Measurements from ENCODE around the gene ALG2. TPM values are rescaled to one million over a fixed set of nuclear protein-coding genes. Genes with fewer than 3 reads are reported as not detected.
A peak's percentile ranks its signal among the peaks of the same experiment; 100 is the strongest.

ALG2 gene
- total RNA-seq, 2 experiments from 2014 or later: 22.8 to 31.1 TPM

DNA sequence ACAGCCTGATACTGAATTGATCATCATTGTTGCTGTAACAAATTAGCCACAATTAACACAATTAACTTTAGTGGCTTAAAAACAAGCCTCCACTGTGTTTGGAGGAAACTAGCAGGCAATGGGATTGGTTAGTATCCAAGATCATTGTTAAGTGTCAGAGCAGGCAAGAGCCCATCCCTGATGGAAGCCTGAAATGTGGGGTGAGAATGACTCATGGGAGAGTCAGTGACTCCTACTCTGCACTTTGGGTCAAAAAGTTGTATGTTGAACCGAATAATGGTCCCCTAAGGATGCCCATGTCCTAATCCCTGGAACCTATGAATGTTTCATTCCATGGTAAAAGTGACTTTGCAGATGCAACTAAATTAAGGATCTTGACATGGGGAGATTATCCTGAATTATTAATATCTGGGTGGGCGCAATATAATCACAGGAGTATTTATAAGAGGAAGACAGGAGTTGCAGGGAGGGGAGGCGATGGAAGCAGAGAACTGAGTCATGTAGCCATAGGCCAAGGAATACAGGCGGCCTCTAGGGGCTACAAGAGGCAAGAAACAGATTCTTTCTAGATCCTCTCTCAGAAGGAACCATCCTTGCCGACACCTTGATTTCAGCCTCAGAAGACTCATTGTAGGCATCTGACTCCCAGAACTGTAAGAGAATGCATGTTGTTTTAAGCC lies 28.8 kb downstream of the ALG2 start:
- intact Hi-C loops (cut with DNase I, micrococcal nuclease): no loop called here
- ChIA-PET CTCF (interaction anchor here (1.0 to 1.6 kb wide), 2 partner anchors 8 to 618 kb away, joined by 3 to 7 read pairs; no protein-coding TSS in a partner anchor), POLR2A (no interaction called here)
- Mint-ChIP-seq H3K9me3 (ENCODE audit: low read depth) (no peaks in the 10 kb centered on the region), H3K36me3 (ENCODE audit: low read depth) (no peaks in the 10 kb centered on the region), H3K27ac (no peak overlapping the region), H3K27me3 (peaks cover 11% of the 10 kb centered on the region), H3K4me3 (no peak overlapping the region), H3K4me1 (peaks cover 4% of the 10 kb centered on the region)
- DNase-seq (no peak), ATAC-seq (no peak)

DNA sequence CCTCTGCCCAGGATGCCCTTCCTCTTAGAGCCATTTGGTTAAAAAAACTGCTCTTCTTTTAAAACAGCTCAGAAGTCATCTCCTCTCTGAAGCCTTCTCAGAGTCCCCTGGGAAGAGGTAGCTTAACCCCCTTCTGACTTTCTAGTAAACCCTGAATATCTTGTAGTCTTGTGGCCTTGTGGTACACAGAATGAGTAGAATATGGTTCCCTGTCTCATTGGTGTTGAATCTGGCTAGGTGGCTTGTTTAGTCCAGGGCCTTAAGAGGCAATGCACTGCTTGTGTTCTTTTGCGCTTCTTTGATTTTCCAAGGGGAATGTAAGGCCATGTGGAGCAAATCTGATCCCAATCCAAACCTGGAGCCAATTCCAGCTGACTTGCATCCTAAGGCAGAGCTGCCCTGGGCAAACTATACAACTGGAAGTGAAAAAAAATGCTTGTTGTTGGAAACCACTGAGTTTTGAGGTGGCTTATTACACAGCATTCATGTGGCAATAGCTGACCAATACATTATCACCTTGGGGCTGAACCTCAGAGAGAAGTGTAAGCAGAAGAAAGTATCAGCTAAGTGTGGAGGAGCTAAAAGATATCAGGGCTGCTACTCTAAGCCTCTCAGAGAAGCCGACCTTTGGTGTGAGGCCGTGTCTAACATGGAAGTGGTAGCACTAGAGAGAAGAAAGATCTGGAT lies 31.0 kb downstream of the ALG2 start:
- Mint-ChIP-seq H3K27me3 (peaks cover 11% of the 10 kb centered on the region), H3K27ac (no peak overlapping the region), H3K36me3 (ENCODE audit: low read depth) (no peaks in the 10 kb centered on the region), H3K4me3 (no peak overlapping the region), H3K9me3 (ENCODE audit: low read depth) (no peaks in the 10 kb centered on the region), H3K4me1 (peaks cover 4% of the 10 kb centered on the region)
- intact Hi-C loops (cut with DNase I, micrococcal nuclease): no loop called here
- CTCF ChIA-PET: no interaction called here
- POLR2A ChIA-PET: no interaction called here
- no peak for DNase-seq
- ATAC-seq: no peak

DNA sequence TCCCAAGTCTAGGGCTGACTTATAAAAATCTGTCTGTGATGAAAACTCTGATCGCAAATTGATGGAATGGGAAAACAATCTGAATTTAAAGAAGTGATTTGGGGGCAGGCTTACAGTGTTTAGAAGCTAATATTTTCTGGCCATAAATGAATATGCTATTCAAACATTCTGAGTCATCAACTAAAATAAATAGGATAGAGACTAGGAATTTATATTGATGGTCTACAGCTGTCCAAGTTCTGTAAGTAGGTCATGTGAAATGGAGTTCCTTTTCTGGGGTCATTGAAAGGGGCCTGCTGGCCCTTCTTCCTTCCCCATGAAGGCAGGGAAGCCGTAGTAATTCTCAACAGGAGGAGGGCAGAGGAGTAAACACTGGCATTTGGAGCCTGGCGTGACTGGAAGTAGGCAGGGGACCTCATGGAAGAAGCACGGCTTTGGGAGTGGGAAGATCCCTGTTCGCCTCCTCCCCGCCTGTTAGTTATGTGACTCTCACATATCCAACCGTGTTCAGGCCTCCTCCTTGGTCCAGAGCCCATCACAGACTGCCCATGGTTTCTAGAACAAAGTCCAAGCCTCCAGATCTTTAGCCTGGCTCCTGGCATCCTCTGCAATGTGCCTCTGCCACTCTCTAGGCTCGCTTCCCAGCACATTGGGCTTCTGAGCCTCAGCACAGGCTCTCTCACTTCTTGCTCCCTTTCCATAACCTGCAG lies 31.7 kb downstream of the ALG2 start:
- H3K36me3 Mint-ChIP-seq (ENCODE audit: low read depth): no peaks in the 10 kb centered on the region

DNA sequence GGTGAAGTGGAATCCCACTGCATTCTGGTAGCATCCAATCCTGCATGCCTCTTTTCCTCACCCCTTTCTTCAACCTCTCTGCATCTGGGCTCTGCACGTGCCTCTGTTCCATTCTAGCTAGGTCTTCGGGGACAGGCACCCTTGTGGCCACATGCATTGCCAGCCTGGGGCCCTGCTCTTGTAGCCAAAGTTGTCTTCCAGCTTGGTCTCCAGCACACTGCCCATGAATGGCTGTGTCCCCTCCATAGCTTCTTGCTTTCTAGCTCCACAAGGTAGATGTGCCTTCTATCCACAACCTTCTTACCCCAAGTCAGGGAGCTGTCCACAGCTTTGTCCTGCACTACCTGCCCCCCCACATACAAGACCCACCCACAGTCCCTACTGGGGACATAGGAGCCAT lies 32.6 kb downstream of the ALG2 start:
- ChIA-PET CTCF (interaction anchor here (0.9 kb wide), 1 partner anchor 43 kb away, joined by 3 read pairs; no protein-coding TSS in a partner anchor), POLR2A (no interaction called here)
- H3K4me1 Mint-ChIP-seq: peaks cover 11% of the 10 kb centered on the region
- peaks cover 11% of the 10 kb centered on the region for H3K27me3 Mint-ChIP-seq
- no peak for DNase-seq
- H3K27ac Mint-ChIP-seq: no peak overlapping the region
- H3K4me3 Mint-ChIP-seq: no peak overlapping the region
- no peaks in the 10 kb centered on the region for H3K9me3 Mint-ChIP-seq (ENCODE audit: low read depth)
- no peaks in the 10 kb centered on the region for H3K36me3 Mint-ChIP-seq (ENCODE audit: low read depth)
- no peak for ATAC-seq
- intact Hi-C loops (cut with DNase I, micrococcal nuclease): loop anchor here in 1 of 2 experiments (10.0 kb wide), 1 partner anchor 1246 kb away; no protein-coding TSS in a partner anchor

More for the DNA sequence above, 31.7 kb downstream of the ALG2 start:
- ChIA-PET CTCF (no interaction called here), POLR2A (no interaction called here)
- H3K27me3 Mint-ChIP-seq: peaks cover 11% of the 10 kb centered on the region
- no peak overlapping the region for H3K27ac Mint-ChIP-seq
- DNase-seq: no peak
- H3K9me3 Mint-ChIP-seq (ENCODE audit: low read depth): no peaks in the 10 kb centered on the region
- peaks cover 4% of the 10 kb centered on the region for H3K4me1 Mint-ChIP-seq
- H3K4me3 Mint-ChIP-seq: no peak overlapping the region
- no peak for ATAC-seq
- intact Hi-C loops (cut with DNase I, micrococcal nuclease): loop anchor here in 1 of 2 experiments (10.0 kb wide), 1 partner anchor 1245 kb away; no protein-coding TSS in a partner anchor

DNA sequence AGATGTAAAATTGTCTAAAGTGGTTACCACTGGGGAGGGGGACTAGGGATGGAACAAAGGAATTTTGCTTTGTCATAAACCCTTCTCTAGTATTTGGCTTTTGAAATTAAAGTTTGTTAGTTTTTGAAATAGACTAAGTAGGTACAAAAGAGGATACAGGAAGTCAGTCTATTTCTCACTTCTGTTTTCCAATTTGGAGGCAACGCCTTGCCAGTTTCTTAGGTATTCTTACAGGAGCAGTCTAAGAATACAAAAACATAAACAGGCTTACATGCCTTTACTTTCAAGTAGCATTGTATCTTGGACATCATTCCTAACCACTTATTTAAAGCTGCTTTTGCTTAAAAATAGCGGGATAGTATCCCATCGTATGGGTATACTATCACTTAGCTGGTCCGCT lies 34.4 kb downstream of the ALG2 start:
- CTCF ChIA-PET: interaction anchor here (1.5 to 1.7 kb wide), 2 partner anchors 10 to 25 kb away, joined by 5 to 6 read pairs; no protein-coding TSS in a partner anchor

DNA sequence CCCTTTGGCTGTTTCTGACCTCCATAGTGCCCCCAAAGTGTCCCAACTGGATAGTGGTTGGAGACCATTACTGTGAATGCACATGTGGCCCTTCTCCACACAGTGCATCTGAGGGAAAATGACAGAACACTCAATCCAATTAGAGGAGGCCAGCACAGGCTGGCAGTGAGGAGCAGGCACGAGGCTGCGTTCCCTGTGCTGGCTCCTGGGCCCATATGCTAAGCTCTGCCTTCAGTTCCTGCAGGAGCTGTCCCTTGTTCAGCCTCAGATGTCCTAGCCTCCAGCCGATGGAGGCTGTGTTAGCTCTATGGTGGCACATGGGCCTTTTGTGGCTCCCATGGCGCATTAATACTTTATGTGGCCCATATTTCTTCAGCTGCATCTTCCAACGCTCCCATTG lies 35.8 kb downstream of the ALG2 start:
- Mint-ChIP-seq H3K9me3 (ENCODE audit: low read depth) (no peaks in the 10 kb centered on the region), H3K4me1 (peaks cover 32% of the 10 kb centered on the region), H3K4me3 (no peak overlapping the region), H3K36me3 (ENCODE audit: low read depth) (no peaks in the 10 kb centered on the region), H3K27me3 (peaks cover 7% of the 10 kb centered on the region), H3K27ac (no peak overlapping the region)
- DNase-seq: no peak
- CTCF ChIA-PET: interaction anchor here (0.6 to 2.0 kb wide), 10 partner anchors 11 to 825 kb away, joined by 3 to 6 read pairs (median 4); no protein-coding TSS in a partner anchor
- intact Hi-C loops (cut with DNase I, micrococcal nuclease): loop anchor here in 1 of 2 experiments (2.0 to 10.0 kb wide), 5 partner anchors 23 to 1249 kb away; no protein-coding TSS in a partner anchor
- no peak for ATAC-seq
- POLR2A ChIA-PET: no interaction called here

More for the DNA sequence above, 34.4 kb downstream of the ALG2 start:
- Mint-ChIP-seq H3K27ac (no peak overlapping the region), H3K36me3 (ENCODE audit: low read depth) (no peaks in the 10 kb centered on the region), H3K27me3 (peaks cover 11% of the 10 kb centered on the region), H3K4me3 (no peak overlapping the region), H3K9me3 (ENCODE audit: low read depth) (no peaks in the 10 kb centered on the region), H3K4me1 (peaks cover 20% of the 10 kb centered on the region)
- no peak for ATAC-seq
- no peak for DNase-seq
- POLR2A ChIA-PET: no interaction called here
- intact Hi-C loops (cut with DNase I, micrococcal nuclease): loop anchor here in 1 of 2 experiments (10.0 kb wide), 1 partner anchor 1247 kb away; no protein-coding TSS in a partner anchor

DNA sequence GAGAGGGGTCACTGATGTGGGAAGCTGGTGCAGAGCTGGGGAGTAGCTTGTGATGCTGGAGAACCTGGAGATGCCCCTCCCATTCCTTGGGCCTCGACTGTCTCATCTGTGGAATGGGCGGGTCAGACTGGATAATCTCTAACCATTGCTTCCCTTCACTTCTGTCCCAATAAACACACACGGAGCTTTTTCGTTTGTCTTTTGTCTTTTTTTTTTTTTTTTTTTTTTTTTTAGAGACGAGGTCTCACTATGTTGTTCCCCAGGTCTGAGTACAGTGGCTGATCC lies 36.5 kb downstream of the ALG2 start:
- POLR2A ChIA-PET: no interaction called here
- H3K4me3 Mint-ChIP-seq: no peak overlapping the region
- no peaks in the 10 kb centered on the region for H3K36me3 Mint-ChIP-seq (ENCODE audit: low read depth)
- peaks cover 38% of the 10 kb centered on the region for H3K4me1 Mint-ChIP-seq
- H3K27ac Mint-ChIP-seq: no peak overlapping the region
- DNase-seq (no peak), ATAC-seq (no peak)
- intact Hi-C loops (cut with DNase I, micrococcal nuclease): loop anchor here in 1 of 2 experiments (2.0 to 10.0 kb wide), 5 partner anchors 22 to 1250 kb away; no protein-coding TSS in a partner anchor
- no peaks in the 10 kb centered on the region for H3K9me3 Mint-ChIP-seq (ENCODE audit: low read depth)
- peaks cover 6% of the 10 kb centered on the region for H3K27me3 Mint-ChIP-seq
- CTCF ChIA-PET: interaction anchor here (0.5 to 4.4 kb wide), 27 partner anchors 9 to 1164 kb away, joined by 3 to 22 read pairs (median 3); partner anchors contain the start of gene ALG2

DNA sequence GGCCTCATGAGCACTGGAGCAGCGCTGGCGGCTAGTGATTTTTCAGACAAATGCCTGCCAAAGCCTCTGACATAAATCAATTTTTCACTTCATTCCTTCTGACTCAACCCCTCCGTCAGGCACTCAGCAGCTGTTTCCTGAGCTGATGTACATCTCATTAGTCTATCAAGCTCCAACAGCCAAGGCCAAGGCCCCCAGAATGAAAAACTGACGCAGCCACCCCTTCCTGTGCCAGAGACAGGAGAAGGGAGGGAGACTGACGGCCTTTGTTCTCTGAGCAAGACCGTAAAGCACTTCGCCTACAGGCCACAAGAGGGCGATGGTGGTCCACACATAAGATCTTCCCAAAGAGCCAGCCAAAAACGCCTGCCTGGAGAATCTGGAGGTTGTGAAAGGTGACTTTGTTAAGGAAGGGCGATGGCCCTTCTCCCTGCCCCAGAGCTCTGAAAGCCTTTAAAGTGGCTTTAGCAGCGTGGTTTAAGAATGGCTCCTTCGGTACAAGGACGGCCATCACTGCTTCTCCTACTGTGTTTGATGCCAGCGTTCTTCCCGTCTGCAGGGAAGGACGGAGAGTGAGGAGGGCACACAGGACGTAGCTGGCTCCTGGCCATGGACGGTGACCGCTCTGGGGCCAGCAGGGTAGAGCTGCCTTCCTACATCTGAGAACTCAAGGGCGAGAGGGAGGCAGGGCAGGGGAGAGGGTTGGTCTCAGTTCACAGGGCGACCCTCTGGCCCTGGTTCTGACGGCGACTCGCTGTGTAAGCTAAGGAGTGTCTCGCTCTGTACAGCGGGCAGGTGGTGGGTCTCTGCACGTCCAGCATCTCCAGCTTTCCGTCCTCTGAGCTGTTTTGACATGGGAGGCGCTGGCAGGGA lies 37.0 kb downstream of the ALG2 start:
- Mint-ChIP-seq H3K27me3 (peaks cover 6% of the 10 kb centered on the region), H3K9me3 (ENCODE audit: low read depth) (no peaks in the 10 kb centered on the region), H3K36me3 (ENCODE audit: low read depth) (no peaks in the 10 kb centered on the region), H3K4me1 (peaks cover 42% of the 10 kb centered on the region), H3K4me3 (no peak overlapping the region), H3K27ac (peak overlapping the region; percentile 33)
- ATAC-seq (peak; percentile 89), DNase-seq (peak; percentile 88)
- CTCF ChIA-PET: interaction anchor here (0.5 to 4.4 kb wide), 42 partner anchors 8 to 1165 kb away, joined by 3 to 22 read pairs (median 3); partner anchors contain the start of gene ALG2
- intact Hi-C loops (cut with DNase I, micrococcal nuclease): loop anchor here (1.0 to 10.0 kb wide), 13 partner anchors 22 to 1413 kb away; partner anchors contain the start of genes NR4A3 (in 2 of the 2) and SEC61B (in 2 of the 2)
- POLR2A ChIA-PET: no interaction called here

DNA sequence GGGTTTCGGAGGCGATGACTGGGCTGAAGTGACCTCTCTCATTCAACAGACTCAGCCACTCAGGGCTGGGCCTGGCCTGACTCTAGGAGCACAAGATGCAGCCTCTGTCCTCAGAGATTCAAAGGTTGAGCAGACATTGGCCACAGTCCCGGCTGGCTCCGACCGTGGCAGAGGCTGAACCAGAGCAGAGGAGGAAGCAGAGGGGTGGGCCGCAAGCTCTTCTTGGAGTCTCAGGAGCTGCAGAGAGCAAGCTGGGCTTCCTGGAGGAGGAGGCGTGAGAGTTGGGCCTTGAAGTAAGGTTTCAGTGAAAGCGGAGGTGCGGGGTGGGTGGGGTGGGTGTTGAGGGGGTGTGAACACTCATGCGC lies 37.6 kb downstream of the ALG2 start:
- H3K36me3 Mint-ChIP-seq (ENCODE audit: low read depth): no peaks in the 10 kb centered on the region
- peak; percentile 3 for ATAC-seq
- CTCF ChIA-PET: interaction anchor here (0.6 to 4.4 kb wide), 25 partner anchors 8 to 672 kb away, joined by 3 to 22 read pairs (median 3); partner anchors contain the start of gene ALG2
- intact Hi-C loops (cut with DNase I, micrococcal nuclease): loop anchor here (1.0 to 10.0 kb wide), 13 partner anchors 21 to 1413 kb away; partner anchors contain the start of genes NR4A3 (in 2 of the 2) and SEC61B (in 2 of the 2)
- H3K4me1 Mint-ChIP-seq: peaks cover 48% of the 10 kb centered on the region
- H3K27me3 Mint-ChIP-seq: peaks cover 6% of the 10 kb centered on the region
- H3K27ac Mint-ChIP-seq: peak overlapping the region; percentile 23
- H3K9me3 Mint-ChIP-seq (ENCODE audit: low read depth): no peaks in the 10 kb centered on the region
- POLR2A ChIA-PET: no interaction called here
- H3K4me3 Mint-ChIP-seq: no peak overlapping the region
- no peak for DNase-seq

DNA sequence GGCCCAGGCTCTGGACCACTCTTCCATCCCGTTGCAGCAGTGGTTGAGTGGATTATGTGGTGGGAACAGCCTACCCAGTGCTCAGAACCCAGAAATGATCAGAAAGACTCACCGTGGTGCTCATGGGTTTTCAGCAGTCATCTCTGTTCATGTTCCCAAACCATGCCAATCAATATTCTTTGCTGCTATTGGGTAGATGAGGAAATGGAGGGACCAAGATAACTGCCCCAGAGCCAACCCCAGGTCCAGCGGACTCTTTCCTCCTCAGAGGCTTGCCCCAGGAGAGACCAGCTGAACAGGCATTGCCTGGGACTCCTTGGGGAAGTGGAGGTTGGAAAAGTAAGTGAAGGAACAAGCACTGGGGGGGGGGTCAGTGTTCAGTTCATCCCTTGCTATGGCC lies 38.1 kb downstream of the ALG2 start:
- DNase-seq (no peak), ATAC-seq (no peak)
- H3K4me3 Mint-ChIP-seq: no peak overlapping the region
- CTCF ChIA-PET: interaction anchor here (0.7 to 4.4 kb wide), 9 partner anchors 10 to 1412 kb away, joined by 3 to 22 read pairs (median 3); partner anchors contain the start of gene ALG2
- peaks cover 5% of the 10 kb centered on the region for H3K27me3 Mint-ChIP-seq
- peaks cover 49% of the 10 kb centered on the region for H3K4me1 Mint-ChIP-seq
- H3K27ac Mint-ChIP-seq: no peak overlapping the region
- POLR2A ChIA-PET: no interaction called here
- no peaks in the 10 kb centered on the region for H3K36me3 Mint-ChIP-seq (ENCODE audit: low read depth)
- intact Hi-C loops (cut with DNase I, micrococcal nuclease): loop anchor here (1.0 to 10.0 kb wide), 13 partner anchors 21 to 1414 kb away; partner anchors contain the start of genes NR4A3 (in 2 of the 2) and SEC61B (in 2 of the 2)
- no peaks in the 10 kb centered on the region for H3K9me3 Mint-ChIP-seq (ENCODE audit: low read depth)

All from activated CD4-positive, alpha-beta T cell treated with anti-CD3 and anti-CD28 coated beads for 36 hours (primary cell).